Ovary (tissue), 9 donors: ENCODE data around the gene PPP1R14C. TPM values are rescaled to one million over a fixed set of nuclear protein-coding genes. Genes with fewer than 3 reads are reported as not detected.

Experiments
- DNase-seq, 5 donors: peaks; one replicate each; pipeline ENCODE4 v3.0.0-alpha.2; 2019 to 2020
- H3K27ac ChIP-seq, 2 donors: fragments of 200-600 bp; one replicate each; pipeline versions ENCODE4 v1.5.1 to v1.8.0; 2019 to 2022
- H3K27me3 ChIP-seq: fragments of 200-600 bp; one replicate; pipeline ENCODE4 v1.8.0; 2022
- H3K36me3 ChIP-seq: fragments of 200-600 bp; sonication (generic); one replicate; pipeline ENCODE4 v1.5.1; 2019
- H3K4me1 ChIP-seq: one replicate; pipeline ENCODE4 v1.8.1; 2013; ENCODE audit warnings: mild to moderate bottlenecking, moderate library complexity; ENCODE audit not compliant: insufficient read depth
- H3K4me3 ChIP-seq: fragments of 200-600 bp; sonication (generic); one replicate; pipeline ENCODE4 v1.5.1; 2017
- H3K9me3 ChIP-seq, 2 donors: fragments of 200-600 bp in 1 of 2; sonication (generic) in 1 of 2; one replicate each; pipeline versions ENCODE4 v1.5.1 to v1.8.1; 2013 to 2019; ENCODE audit warnings: mild to moderate bottlenecking in 1 of 2, moderate library complexity in 1 of 2
- EP300 ChIP-seq: sonication (generic); formaldehyde crosslinking; IDR thresholded peaks from one replicate; pipeline ENCODE4 v1.6.1; 2017; ENCODE audit warnings: antibody characterized with exemption
- POLR2A ChIP-seq: fragments of 450-650 bp; IDR thresholded peaks from one replicate; pipeline ENCODE4 v1.6.1; 2017; ENCODE audit warnings: antibody characterized with exemption, mild to moderate bottlenecking, moderate library complexity
- WGBS, 3 donors: extraction: QIAGEN DNeasy Blood & Tissue Kit in 1 of 3; methylation state at CpG; one replicate each; pipeline versions ENCODE4 v1.1.5 to v1.1.7; 2013 to 2017; 5-methylcytosine and 5-hydroxymethylcytosine counted together
- intact Hi-C, 4 donors: fragments of 100-400 bp; cut with DNase I; formaldehyde crosslinking; loops; one replicate each; pipeline versions ENCODE4 v1.11.0 to v1.15.1; 2022 to 2023
- polyA plus RNA-seq, 2 donors: library from polyadenylated mRNA; stranded (reverse); fragments of 200-250 nt in 1 of 2; fragments of 350-450 nt in 1 of 2; fragmentation: Illumina TruSeq in 1 of 2; extraction: RNeasy Lipid Tissue Mini Kit (QIAGEN cat#74804) in 1 of 2; gene quantifications; one replicate each; pipeline ENCODE4 v1.2.3, GENCODE V29; 2013 to 2014
- total RNA-seq, 7 donors: library from RNA; depleted of rRNA in 2 of 7; stranded (reverse); fragments of >200 nt in 2 of 7; fragmentation: NEBNext Ultra II Directional in 3 of 7; extraction: Animal tissue kit (Norgen Biotek cat#: 25700) in 3 of 7; gene quantifications; one replicate each; pipeline versions ENCODE4 v1.1.0 to v1.2.4, GENCODE V29; 2016 to 2023
- TF ChIP-seq, protein P1 (sequence below), 3 donors: fragments of 450-650 bp in 2 of 3; fragments of 200-600 bp in 1 of 3; IDR thresholded peaks; one replicate each; pipeline versions ENCODE4 v1.5.1 to v1.8.0; 2016 to 2022; ENCODE audit warnings: antibody characterized with exemption in 3 of 3, mild to moderate bottlenecking in 1 of 3
- donor health status: DM: no; HTN: no; CAD: no; lungs with moderate emphysema.
- donor health status: DM: no; HTN: no; CAD: no.
- donor health status: Bipolar disorder and iron deficiency.
- donor health status: DM: yes; HTN: yes; CAD: no.
- donor health status: DM: no; HTN: no; CAD: no.
- donor health status: DM: yes; HTN: yes; CAD: no.

The PPP1R14C gene
- total and polyA plus RNA-seq, 9 donors = 0.12 to 8.6 (median 0.40) TPM; not detected in 2

DNA sequence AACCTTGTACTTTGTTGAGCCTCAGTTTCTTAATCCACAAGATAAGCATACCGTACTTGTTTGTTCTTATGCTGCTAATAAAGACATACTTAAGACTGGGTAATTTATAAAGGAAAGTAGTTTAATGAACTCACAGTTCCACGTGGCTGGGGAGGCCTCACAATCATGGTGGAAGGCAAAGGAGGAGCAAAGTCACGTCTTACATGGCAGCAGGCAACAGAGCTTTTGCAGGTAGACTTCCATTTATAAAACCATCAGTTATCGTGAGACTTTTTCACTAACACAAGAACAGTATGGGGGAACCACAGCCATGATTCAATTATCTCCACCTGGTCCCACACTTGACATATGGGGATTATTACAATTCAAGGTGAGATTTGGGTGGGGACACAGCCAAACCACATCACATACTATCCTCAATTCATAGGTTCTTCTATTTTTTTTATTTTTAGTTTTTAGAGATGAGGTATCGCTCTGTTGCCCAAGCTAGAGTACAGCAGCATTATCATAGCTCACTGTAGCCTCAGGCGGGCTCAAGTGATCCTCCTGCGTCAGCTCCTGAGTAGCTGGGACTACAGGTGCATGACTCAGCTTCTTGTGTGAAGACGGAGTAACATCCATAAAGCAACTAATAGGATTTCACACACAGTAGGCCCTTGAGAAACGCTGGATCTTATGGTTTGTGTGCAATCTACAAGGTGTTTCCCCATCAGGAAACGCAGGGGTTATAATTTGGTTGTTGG is 149.3 kb downstream of the PPP1R14C start:
- H3K27me3 ChIP-seq = no peaks in the 10 kb centered on the region
- H3K9me3 ChIP-seq = no peaks in the 10 kb centered on the region
- 88 to 89% (median 88%) methylated on average over 10 of the region's 10 CpGs for WGBS, 3 donors
- H3K4me1 ChIP-seq = no peaks in the 10 kb centered on the region
- no peak overlapping the region for H3K27ac ChIP-seq
- TF ChIP-seq, protein P1, sequence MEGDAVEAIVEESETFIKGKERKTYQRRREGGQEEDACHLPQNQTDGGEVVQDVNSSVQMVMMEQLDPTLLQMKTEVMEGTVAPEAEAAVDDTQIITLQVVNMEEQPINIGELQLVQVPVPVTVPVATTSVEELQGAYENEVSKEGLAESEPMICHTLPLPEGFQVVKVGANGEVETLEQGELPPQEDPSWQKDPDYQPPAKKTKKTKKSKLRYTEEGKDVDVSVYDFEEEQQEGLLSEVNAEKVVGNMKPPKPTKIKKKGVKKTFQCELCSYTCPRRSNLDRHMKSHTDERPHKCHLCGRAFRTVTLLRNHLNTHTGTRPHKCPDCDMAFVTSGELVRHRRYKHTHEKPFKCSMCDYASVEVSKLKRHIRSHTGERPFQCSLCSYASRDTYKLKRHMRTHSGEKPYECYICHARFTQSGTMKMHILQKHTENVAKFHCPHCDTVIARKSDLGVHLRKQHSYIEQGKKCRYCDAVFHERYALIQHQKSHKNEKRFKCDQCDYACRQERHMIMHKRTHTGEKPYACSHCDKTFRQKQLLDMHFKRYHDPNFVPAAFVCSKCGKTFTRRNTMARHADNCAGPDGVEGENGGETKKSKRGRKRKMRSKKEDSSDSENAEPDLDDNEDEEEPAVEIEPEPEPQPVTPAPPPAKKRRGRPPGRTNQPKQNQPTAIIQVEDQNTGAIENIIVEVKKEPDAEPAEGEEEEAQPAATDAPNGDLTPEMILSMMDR (IDR thresholded peaks at IDR 0.05) = no peak
- no peak for TF ChIP-seq EP300
- TF ChIP-seq POLR2A = no peak
- no peak for DNase-seq
- H3K4me3 ChIP-seq = no peak overlapping the region
- no peaks in the 10 kb centered on the region for H3K36me3 ChIP-seq
- intact Hi-C loops = no loop called here

DNA sequence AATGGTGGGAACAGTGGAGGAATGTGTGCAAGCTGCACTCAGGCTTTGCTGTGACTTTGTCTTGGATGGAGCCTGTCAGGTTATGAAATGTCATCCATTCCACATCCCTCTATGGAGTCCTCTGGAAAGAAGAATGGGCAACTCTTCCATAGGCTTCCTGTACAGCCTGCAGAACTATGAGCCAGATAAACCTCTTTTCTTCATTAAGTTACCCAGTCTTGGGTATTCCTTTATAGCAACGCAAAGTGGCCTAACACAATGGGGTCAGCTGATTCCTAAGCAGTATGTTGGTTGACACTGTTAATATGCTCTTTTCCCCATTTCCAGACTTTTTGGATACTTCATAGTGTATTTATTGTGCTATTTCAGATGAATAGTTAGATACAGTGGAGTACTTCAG is 150.2 kb downstream of the PPP1R14C start:
- H3K36me3 ChIP-seq = no peaks in the 10 kb centered on the region
- DNase-seq = no peak
- intact Hi-C loops = no loop called here
- no peak overlapping the region for H3K4me3 ChIP-seq
- H3K4me1 ChIP-seq = no peaks in the 10 kb centered on the region
- no peaks in the 10 kb centered on the region for H3K27me3 ChIP-seq
- WGBS, 3 donors = 98 to 100% (median 100%) methylated on average over 1 of the region's 1 CpG
- no peak overlapping the region for H3K27ac ChIP-seq
- H3K9me3 ChIP-seq = no peaks in the 10 kb centered on the region
- TF ChIP-seq POLR2A (no peak), EP300 (no peak)
- TF ChIP-seq, protein P1 (IDR thresholded peaks at IDR 0.05) = no peak

DNA sequence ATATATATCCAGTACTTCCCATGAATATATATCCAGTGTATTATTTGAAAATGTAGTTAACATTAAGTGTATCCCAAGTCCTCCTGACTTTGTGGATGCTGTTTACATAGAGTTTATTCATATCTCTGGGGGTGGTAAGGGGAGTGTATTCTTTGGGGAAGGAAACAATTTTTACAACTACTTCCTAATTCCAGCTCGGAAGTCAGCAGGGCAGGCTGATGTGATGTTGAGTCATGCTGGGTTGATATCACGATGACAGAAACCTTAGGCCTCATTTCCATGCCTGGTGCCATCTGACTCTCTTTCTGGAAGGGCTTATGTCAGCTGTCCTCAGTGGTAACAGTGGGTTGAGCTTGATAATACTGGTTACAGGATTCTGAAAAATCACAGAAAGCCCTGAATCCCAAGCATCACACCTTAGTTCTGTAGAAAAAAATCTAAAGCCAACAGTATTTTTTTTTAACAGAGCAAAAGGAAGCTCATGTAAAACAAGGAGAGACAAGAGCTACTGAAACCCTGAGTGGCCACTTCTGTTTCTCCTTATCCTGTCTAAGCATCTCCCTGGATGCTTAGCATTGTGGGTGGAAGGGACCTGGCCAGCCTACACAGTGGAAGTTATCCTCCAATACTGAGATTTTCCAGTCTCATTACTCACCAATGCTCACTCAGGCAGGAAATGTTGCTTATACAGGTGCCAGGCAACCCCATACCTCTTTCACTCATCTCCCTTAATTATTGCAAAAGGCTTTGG is 150.8 kb downstream of the PPP1R14C start:
- H3K4me1 ChIP-seq = no peaks in the 10 kb centered on the region
- no peak overlapping the region for H3K27ac ChIP-seq
- H3K4me3 ChIP-seq = no peak overlapping the region
- DNase-seq = no peak
- no peaks in the 10 kb centered on the region for H3K27me3 ChIP-seq
- intact Hi-C loops = no loop called here
- H3K36me3 ChIP-seq = no peaks in the 10 kb centered on the region
- no peaks in the 10 kb centered on the region for H3K9me3 ChIP-seq
- 64 to 73% (median 69%) methylated on average over 2 of the region's 2 CpGs for WGBS, 3 donors
- TF ChIP-seq, protein P1 (IDR thresholded peaks at IDR 0.05) = no peak
- TF ChIP-seq EP300 (no peak), POLR2A (no peak)

DNA sequence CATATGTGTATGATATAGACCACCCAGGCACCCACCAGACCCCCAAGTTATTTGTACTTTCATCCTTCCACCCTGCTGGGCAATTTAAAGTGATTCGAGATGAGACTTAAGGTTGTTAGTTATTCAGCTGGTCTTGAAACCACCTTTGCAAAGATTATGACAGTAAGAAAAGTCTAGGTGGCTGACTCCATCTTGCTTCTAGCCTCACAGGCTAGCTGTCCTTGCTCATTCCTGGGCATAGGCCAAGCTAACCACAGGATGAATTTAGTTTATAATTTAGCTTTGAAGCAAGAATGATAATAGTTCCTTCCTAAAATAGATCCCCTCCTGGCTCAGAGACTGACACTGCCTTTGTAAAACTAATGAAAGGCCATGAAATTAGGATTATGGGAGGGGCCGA is 154.0 kb downstream of the PPP1R14C start:
- TF ChIP-seq, protein P1 (IDR thresholded peaks at IDR 0.05) = no peak
- TF ChIP-seq EP300 (no peak), POLR2A (no peak)
- H3K27ac ChIP-seq = no peak overlapping the region
- H3K9me3 ChIP-seq = no peaks in the 10 kb centered on the region
- no peaks in the 10 kb centered on the region for H3K36me3 ChIP-seq
- intact Hi-C loops = no loop called here
- H3K4me1 ChIP-seq = no peaks in the 10 kb centered on the region
- no peak overlapping the region for H3K4me3 ChIP-seq
- DNase-seq = no peak
- H3K27me3 ChIP-seq = no peaks in the 10 kb centered on the region
- 87 to 96% (median 92%) methylated on average over 2 of the region's 2 CpGs for WGBS, 3 donors
